GM19035 (cell line): Measurements from ENCODE around the gene ADAMTS12.

Experiments
- ATAC-seq: cut with Tn5 transposase; IDR thresholded peaks from one replicate; pipeline ENCODE4 v1.9.1; 2021; ENCODE audit not compliant: unreplicated experiment

ADAMTS12 gene

GRCh38 chr5:33719769-33720168 is 172.0 kb downstream of the ADAMTS12 start:
- no peak for ATAC-seq

GRCh38 chr5:33715661-33716060 is 176.1 kb downstream of the ADAMTS12 start:
- no peak for ATAC-seq

- ATAC-seq, result no peak
Measured at GRCh38 chr5:33713136-33713765, 178.5 kb downstream of the ADAMTS12 start.

DNA sequence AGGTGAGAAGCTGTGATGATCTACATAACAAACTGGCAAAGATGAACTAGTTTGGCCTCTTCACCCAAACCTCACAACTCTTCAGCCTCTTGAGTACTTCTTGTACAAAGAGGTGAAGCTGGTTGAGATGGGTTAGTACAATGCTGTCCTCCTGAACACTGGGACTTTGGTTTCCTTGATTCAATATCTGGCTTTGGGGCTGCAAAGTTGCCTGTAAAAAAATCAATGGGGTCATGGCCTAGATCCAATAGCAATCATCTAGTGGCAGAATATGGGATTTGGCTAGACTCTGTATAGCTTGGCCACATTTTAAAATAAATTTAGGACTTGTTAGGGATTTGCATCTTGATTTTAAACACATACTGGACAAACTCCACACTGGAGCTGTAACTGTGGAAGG is 179.1 kb downstream of the ADAMTS12 start:
- no peak for ATAC-seq

GRCh38 chr5:33711094-33711679 is 180.6 kb downstream of the ADAMTS12 start:
- ATAC-seq, result no peak

- no peak for ATAC-seq
Measured at GRCh38 chr5:33702867-33703266, 188.9 kb downstream of the ADAMTS12 start.

DNA sequence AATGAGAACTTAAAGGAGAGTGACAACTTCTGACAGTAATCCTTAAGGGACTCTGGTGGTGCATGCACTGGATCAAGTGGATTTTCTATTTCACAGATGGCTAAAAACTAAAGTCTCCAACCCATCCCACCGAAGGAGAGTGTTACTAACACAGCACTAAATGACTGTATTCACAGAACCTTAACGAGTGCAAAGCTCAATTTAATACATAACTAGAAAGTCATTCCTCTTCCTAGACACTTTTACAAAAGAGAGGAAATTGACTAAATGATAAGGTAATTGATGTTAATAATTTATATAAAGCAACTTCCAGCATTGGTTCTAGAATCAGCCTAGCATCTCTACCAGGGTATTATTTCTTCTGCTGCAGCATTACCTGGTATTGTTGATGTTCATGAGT is 189.8 kb downstream of the ADAMTS12 start:
- ATAC-seq, result no peak

GRCh38 chr5:33701251-33701650 is 190.5 kb downstream of the ADAMTS12 start:
- no peak for ATAC-seq

GRCh38 chr5:33696411-33696810 is 195.4 kb downstream of the ADAMTS12 start:
- ATAC-seq, result no peak

DNA sequence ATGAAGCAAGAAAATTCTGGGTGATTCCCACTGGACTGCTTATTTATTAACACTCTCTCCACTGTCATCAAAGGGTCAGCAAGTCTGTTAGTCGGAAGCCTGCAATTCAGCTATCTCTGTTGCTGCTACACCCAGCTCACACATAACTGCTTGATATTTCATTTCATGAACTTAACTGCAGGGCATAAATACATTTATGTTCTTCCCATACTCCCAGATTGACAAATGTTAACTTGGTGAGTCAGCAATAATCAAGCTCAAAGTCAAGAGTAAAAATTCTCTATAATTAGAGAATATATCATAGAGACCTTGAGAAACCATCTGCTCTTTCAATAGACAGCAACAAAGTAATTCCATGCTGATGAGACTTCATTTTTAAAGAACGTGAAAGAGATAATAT is 198.8 kb downstream of the ADAMTS12 start:
- no peak for ATAC-seq

DNA sequence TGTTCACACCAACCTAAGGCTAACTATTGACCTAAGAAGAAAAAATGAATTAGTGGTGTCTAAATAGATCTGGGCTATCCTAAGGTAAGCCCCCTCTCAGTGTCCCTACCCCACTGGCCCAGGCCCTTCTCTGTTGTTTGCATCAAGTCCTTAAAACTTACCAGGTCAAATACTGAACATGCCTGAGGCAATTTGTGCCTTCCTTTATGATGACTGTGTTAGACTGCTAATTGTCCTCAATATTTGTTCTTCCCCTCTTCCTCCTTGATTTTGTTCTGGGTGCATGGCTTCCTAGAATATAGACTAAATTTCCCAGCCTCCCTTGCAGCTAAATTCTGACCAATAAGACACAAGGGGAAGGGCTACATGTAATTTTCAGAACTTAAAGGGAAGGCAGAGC is 199.9 kb downstream of the ADAMTS12 start:
- ATAC-seq, result no peak

GRCh38 chr5:33690374-33691135 is 201.2 kb downstream of the ADAMTS12 start:
- no peak for ATAC-seq

GRCh38 chr5:33688526-33688925 is 203.3 kb downstream of the ADAMTS12 start:
- no peak for ATAC-seq

GRCh38 chr5:33688066-33688465 is 203.7 kb downstream of the ADAMTS12 start:
- no peak for ATAC-seq

- no peak for ATAC-seq
Measured at GRCh38 chr5:33685873-33686755, 205.7 kb downstream of the ADAMTS12 start.

DNA sequence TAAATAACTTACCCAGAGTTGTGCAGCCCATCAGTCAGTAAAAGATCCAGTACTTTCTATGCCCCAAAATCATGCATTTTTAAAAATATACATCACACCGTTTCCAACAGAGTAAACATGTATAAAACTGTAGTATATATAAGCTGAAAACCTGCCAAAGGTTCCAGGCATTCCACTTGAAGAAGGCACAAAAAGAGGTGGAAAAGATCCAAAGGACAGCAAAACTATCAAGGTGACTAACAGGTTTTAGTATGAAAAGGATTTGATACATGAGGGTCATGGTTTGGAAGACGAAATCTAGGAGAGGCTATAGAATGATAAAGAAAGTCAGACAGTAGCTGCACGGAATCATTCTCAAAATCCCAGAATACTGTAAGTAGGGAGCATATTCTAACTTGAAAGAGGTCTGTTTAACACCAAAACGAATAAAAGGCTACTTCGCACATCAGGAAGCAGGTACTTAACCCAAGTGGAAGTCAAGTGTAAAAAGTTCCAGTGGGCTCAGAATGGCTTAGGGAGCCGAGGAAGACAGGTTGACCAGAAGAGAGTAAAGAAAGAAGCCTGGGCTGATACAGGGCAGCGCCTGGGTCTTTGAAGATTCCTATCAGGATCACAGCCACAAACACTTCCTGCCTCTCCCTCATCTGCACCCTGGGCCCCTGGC is 207.2 kb downstream of the ADAMTS12 start:
- ATAC-seq, result no peak

GRCh38 chr5:33679791-33680190 is 212.0 kb downstream of the ADAMTS12 start:
- ATAC-seq, result no peak

GRCh38 chr5:33675958-33676464 is 215.8 kb downstream of the ADAMTS12 start:
- peak; percentile 68 for ATAC-seq

GRCh38 chr5:33671700-33672291 is 220.0 kb downstream of the ADAMTS12 start:
- ATAC-seq, result no peak
